Measurements from ENCODE around the gene CMTM5.

The CMTM5 gene

GRCh38 chr14:23376482-23377197, at the start of gene CMTM5:
Gene CMTM5, plus strand, starts transcription at chr14:23377046. Its CDS starts 206 bp downstream, at chr14:23377252.
- Histone ChIP-seq H3K4me1 (ENCODE audit: control insufficient read depth, low read length) (0 out of 2 replicates have a peak, but pooled peaks cover 5% of the 10 kb centered on the region), H3F3A (ENCODE audit: control insufficient read depth, insufficient read depth) (no peaks in the 10 kb centered on the region), H3K9me2 (replicated peaks; ENCODE audit: control insufficient read depth, low read length) (no peaks in the 10 kb centered on the region), H3K27ac (ENCODE audit: low read depth, low read length) (no peak within 1 kb of the TSS), H3K4me3 (ENCODE audit: low read length) (no peak within 1 kb of the TSS), H3K79me2 (ENCODE audit: control insufficient read depth, low read length) (no peaks in the 10 kb centered on the region), H4K20me1 (ENCODE audit: control insufficient read depth, insufficient read depth, low read depth, low read length) (no peaks in the 10 kb centered on the region), H3K4me2 (ENCODE audit: low read length) (no peak within 1 kb of the TSS), H3K36me3 (ENCODE audit: control insufficient read depth, low read length) (no peaks in the 10 kb centered on the region), H3K9me3 (ENCODE audit: control insufficient read depth, insufficient read depth, low read length) (no peaks in the 10 kb centered on the region), H3K27me3 (ENCODE audit: control insufficient read depth, low read length) (0 out of 2 replicates have a peak, but pooled peaks cover 2% of the 10 kb centered on the region)
- TF ChIP-seq EZH2phosphoT487 (IDR thresholded peaks at IDR 0.05; ENCODE audit: borderline replicate concordance, low read length) (no peak), CTCF (IDR thresholded peaks at IDR 0.05; ENCODE audit: low read depth, low read length, poor library complexity, severe bottlenecking) (no peak)

- TF ChIP-seq EZH2phosphoT487 (IDR thresholded peaks at IDR 0.05; ENCODE audit: borderline replicate concordance, low read length) (no peak), CTCF (IDR thresholded peaks at IDR 0.05; ENCODE audit: low read depth, low read length, poor library complexity, severe bottlenecking) (peak; percentile 92)
- no peaks in the 10 kb centered on the region; the same call in 1 of the 2 replicates for H4K20me1 ChIP-seq (ENCODE audit: control insufficient read depth, insufficient read depth, low read depth, low read length)
- H3K4me2 ChIP-seq (ENCODE audit: low read length) = no peak overlapping the region
- H3K9me3 ChIP-seq (ENCODE audit: control insufficient read depth, insufficient read depth, low read length) = no peaks in the 10 kb centered on the region
- H3K9me2 ChIP-seq (replicated peaks; ENCODE audit: control insufficient read depth, low read length) = no peaks in the 10 kb centered on the region
- H3K27me3 ChIP-seq (ENCODE audit: control insufficient read depth, low read length) = no peaks in the 10 kb centered on the region
- H3F3A ChIP-seq (ENCODE audit: control insufficient read depth, insufficient read depth) = peaks cover 33% of the 10 kb centered on the region
- H3K4me3 ChIP-seq (ENCODE audit: low read length) = no peak overlapping the region
- no peak overlapping the region for H3K27ac ChIP-seq (ENCODE audit: low read depth, low read length)
- H3K79me2 ChIP-seq (ENCODE audit: control insufficient read depth, low read length) = peaks cover 11% of the 10 kb centered on the region
- H3K4me1 ChIP-seq (ENCODE audit: control insufficient read depth, low read length) = peaks cover 4% of the 10 kb centered on the region
- H3K36me3 ChIP-seq (ENCODE audit: control insufficient read depth, low read length) = peaks cover 31% of the 10 kb centered on the region
Measured at GRCh38 chr14:23327947-23328744, 48.7 kb upstream of the CMTM5 start.

- H4K20me1 ChIP-seq (ENCODE audit: control insufficient read depth, insufficient read depth, low read depth, low read length) = no peaks in the 10 kb centered on the region
- no peak overlapping the region for H3K4me3 ChIP-seq (ENCODE audit: low read length)
- no peak for TF ChIP-seq CTCF (IDR thresholded peaks at IDR 0.05; ENCODE audit: low read depth, low read length, poor library complexity, severe bottlenecking)
- no peak for TF ChIP-seq EZH2phosphoT487 (IDR thresholded peaks at IDR 0.05; ENCODE audit: borderline replicate concordance, low read length)
- no peak overlapping the region for H3K4me2 ChIP-seq (ENCODE audit: low read length)
- H3K9me3 ChIP-seq (ENCODE audit: control insufficient read depth, insufficient read depth, low read length) = no peaks in the 10 kb centered on the region
- H3K27me3 ChIP-seq (ENCODE audit: control insufficient read depth, low read length) = no peaks in the 10 kb centered on the region
- no peak overlapping the region for H3K27ac ChIP-seq (ENCODE audit: low read depth, low read length)
- H3K36me3 ChIP-seq (ENCODE audit: control insufficient read depth, low read length) = no peaks in the 10 kb centered on the region
- H3K79me2 ChIP-seq (ENCODE audit: control insufficient read depth, low read length) = no peaks in the 10 kb centered on the region
- no peaks in the 10 kb centered on the region for H3K9me2 ChIP-seq (replicated peaks; ENCODE audit: control insufficient read depth, low read length)
- no peaks in the 10 kb centered on the region for H3F3A ChIP-seq (ENCODE audit: control insufficient read depth, insufficient read depth)
- no peaks in the 10 kb centered on the region for H3K4me1 ChIP-seq (ENCODE audit: control insufficient read depth, low read length)
Measured at GRCh38 chr14:23335623-23336022, 41.2 kb upstream of the CMTM5 start.

All from DOHH2 (cell line).